HG03159 (cell line): ENCODE data around the gene CASP4.

Source experiments
- ATAC-seq: cut with Tn5 transposase; IDR thresholded peaks from one replicate; pipeline ENCODE4 v1.9.1; 2021; ENCODE audit warnings: mild to moderate bottlenecking, moderate library complexity; ENCODE audit not compliant: unreplicated experiment

The CASP4 gene

DNA sequence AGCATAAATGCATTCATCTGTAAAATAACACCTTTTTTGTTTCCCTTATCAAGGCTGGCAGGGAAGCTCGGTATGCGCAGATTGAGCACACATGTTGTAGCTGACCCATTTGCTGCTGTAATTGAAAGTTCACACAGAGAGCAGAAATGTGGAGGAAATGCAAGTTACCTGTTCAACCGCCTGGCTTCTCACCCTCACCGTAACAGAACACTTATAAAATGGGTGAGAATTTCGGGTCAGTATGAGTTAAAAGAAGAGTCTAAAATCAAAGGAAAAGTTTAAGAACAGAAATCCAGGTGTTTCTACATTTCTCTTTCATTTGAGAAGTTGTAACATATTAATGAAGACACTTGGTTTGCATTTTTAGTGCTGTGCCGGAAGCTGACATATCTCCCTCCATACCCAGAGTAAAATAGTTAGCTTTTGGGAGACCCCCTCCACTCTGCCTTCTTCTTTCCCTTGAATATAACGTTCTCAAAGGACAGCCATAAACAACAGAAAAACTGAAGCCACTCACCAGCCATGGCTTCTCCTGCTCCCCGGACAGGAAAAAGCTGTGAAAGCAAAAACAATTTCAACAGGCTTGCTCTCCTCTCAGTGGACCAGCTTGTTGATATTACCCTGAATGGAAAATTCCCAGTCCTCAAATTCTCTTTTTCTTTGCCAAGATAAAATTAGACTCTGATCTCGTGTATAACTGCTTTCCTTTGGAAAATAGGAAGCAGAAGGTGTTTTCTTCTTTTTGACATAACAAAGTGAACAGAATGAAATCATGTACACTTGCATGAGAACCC is 70.3 kb downstream of the CASP4 start, which contains the start of gene CASP12:
Gene CASP12 (minus strand): TSS at position 570 of the 794 bp plus-strand sequence.
- peak; percentile 73 for ATAC-seq

DNA sequence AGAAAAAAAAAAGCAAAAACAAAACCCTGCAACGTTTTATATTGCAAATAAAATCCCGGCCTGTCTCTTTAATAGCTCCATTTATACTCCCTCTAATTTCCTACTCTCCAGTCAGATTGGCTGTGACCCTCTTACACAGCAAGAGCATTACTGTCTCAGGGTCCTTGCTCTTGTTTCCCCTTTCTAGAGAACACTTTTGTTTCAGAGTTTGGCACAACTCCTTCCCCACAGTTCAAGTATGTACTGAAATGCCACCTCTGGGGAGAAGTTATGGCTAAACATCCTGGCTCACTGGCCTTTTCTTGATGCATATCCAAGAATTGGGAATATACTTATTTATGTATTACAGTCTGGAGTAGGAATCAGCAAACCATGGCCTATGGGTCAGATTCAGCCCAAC is 72.7 kb downstream of the CASP4 start:
- no peak for ATAC-seq

DNA sequence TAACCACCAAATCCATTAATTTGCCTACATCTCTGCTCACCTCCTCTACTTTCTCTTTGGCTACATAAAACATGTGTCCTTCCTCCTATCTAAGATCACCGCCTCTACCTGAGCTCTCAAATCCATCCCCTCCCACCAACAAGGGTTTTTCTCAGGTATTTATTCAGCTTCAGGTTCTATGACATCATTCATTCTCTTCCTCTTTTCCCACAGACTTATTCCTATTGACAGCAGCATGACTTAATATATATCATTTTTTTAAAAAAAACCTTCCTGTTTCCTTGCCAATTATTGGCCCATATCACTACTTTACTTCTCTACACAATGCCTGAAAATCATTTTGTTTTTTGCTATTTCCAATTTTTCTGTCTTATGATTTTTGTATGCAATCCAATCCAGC is 74.5 kb downstream of the CASP4 start:
- no peak for ATAC-seq
